ENCODE results near the gene ZNF329. TPM values are rescaled to one million over a fixed set of nuclear protein-coding genes. Genes with fewer than 3 reads are reported as not detected.

The ZNF329 gene
- polyA plus RNA-seq, 3 donors = 0.56 to 1.2 (median 0.65) TPM

DNA sequence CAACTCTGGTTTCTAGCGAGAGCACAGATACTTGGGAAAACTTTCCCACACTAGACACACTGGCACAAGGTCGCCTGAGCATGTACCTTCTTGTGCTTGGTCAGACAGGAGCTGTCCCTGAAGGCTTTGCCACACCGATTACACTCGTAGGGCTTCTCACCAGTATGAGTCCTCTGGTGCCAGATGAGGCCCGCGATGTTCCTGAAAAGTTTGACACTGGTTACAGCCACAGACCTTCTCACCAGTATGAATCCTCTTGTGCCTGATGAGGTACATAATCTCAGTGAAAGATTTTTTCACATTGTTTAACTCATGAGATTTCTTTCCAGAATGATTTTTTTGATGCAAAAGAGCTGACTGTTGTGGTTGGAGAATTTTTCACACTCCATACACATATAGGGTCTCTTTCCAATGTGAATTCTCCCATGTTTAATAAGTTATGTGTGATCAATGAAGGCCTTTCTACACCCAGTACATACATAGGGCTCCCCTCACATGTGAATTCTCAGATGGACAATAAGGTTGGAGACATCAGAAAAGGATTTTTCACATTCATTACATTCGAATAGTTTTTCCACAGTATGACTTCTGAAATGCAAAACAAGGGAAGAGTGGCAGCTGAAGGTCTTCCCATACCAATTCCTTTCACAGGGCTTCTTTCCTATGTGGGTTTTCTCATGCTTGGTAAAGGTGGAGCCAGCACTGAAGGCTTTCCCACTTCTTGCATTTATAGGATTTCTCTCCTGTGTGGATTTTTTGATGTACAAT, 42.6 kb downstream of the ZNF329 start:
- no peaks in the 10 kb centered on the region for H3K79me2 ChIP-seq (ENCODE audit: insufficient read depth, low read length)
- H3K4me3 ChIP-seq (replicated peaks in 1 of 3; ENCODE audit: low read depth in 2 of 3, low read length in 3 of 3) = peak overlapping the region in 1 of 3 experiments; percentile 31
- H3K4me1 ChIP-seq (ENCODE audit: control insufficient read depth in 1 of 2, insufficient read depth in 2 of 2, low read length in 2 of 2) = no peaks in the 10 kb centered on the region
- H3K36me3 ChIP-seq (replicated peaks in 1 of 2; ENCODE audit: control insufficient read depth in 1 of 2, insufficient read depth in 2 of 2, low read length in 2 of 2) = no peaks in the 10 kb centered on the region
- H4K20me1 ChIP-seq (ENCODE audit: insufficient read depth, low read length) = no peaks in the 10 kb centered on the region
- H3K27ac ChIP-seq (ENCODE audit: low read depth in 1 of 2, low read length in 2 of 2) = no peak overlapping the region
- Mint-ChIP-seq H3K27me3 (ENCODE audit: low read depth in 3 of 3) (peaks cover 0 to 1% (median 0%) of the 10 kb centered on the region in 3 donors), H3K4me1 (no peaks in the 10 kb centered on the region), H3K4me3 (no peak overlapping the region), H3K9me3 (peaks cover 36 to 96% (median 92%) of the 10 kb centered on the region in 7 donors), H3K27ac (no peak overlapping the region), H3K36me3 (no peaks in the 10 kb centered on the region)
- H3K9ac ChIP-seq (ENCODE audit: insufficient read depth, low read length, poor library complexity, severe bottlenecking) = no peak overlapping the region
- no peak overlapping the region for H2AFZ ChIP-seq (ENCODE audit: insufficient read depth, low read depth, low read length, poor library complexity, severe bottlenecking)
- WGBS (ENCODE audit: insufficient coverage) = 94% methylated on average over 2 of the region's 7 CpGs
- intact Hi-C loops (cut with micrococcal nuclease) = no loop called here
- no peak for DNase-seq
- H3K9me3 ChIP-seq (replicated peaks in 1 of 2; ENCODE audit: control insufficient read depth in 1 of 2, insufficient read depth in 1 of 2, low read length in 2 of 2) = peaks cover 83 to 96% of the 10 kb centered on the region in 2 donors
- no peaks in the 10 kb centered on the region for H3K27me3 ChIP-seq (ENCODE audit: control insufficient read depth in 2 of 2, insufficient read depth in 2 of 2, low read length in 2 of 2)
- TF ChIP-seq, protein P1, sequence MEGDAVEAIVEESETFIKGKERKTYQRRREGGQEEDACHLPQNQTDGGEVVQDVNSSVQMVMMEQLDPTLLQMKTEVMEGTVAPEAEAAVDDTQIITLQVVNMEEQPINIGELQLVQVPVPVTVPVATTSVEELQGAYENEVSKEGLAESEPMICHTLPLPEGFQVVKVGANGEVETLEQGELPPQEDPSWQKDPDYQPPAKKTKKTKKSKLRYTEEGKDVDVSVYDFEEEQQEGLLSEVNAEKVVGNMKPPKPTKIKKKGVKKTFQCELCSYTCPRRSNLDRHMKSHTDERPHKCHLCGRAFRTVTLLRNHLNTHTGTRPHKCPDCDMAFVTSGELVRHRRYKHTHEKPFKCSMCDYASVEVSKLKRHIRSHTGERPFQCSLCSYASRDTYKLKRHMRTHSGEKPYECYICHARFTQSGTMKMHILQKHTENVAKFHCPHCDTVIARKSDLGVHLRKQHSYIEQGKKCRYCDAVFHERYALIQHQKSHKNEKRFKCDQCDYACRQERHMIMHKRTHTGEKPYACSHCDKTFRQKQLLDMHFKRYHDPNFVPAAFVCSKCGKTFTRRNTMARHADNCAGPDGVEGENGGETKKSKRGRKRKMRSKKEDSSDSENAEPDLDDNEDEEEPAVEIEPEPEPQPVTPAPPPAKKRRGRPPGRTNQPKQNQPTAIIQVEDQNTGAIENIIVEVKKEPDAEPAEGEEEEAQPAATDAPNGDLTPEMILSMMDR (IDR thresholded peaks at IDR 0.05) = no peak
- H3K4me2 ChIP-seq (replicated peaks; ENCODE audit: extremely low read depth, low read length, poor library complexity, severe bottlenecking) = no peak overlapping the region

DNA sequence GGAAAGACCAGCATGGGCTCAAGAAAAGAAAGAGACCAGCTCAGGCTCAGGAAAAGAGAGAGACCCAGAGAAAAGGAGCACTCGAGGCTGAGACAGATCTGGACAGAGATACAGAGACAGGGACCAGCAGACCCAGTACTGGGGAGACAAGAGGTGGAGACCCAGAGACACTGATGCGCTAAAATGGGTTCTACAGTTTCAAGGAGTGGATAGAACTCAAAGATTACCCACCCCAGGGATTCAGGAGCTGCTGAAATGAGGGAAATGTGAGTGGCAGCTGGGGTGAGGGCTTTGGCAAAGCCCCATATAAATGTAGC, 51.9 kb downstream of the ZNF329 start:
- Histone ChIP-seq H3K27ac (ENCODE audit: low read depth in 1 of 2, low read length in 2 of 2) (peak overlapping the region; percentile 84 to 90), H3K27me3 (ENCODE audit: control insufficient read depth in 2 of 2, insufficient read depth in 2 of 2, low read length in 2 of 2) (no peaks in the 10 kb centered on the region), H3K9me3 (replicated peaks in 1 of 2; ENCODE audit: control insufficient read depth in 1 of 2, insufficient read depth in 1 of 2, low read length in 2 of 2) (peaks cover 88 to 89% of the 10 kb centered on the region in 2 donors), H4K20me1 (ENCODE audit: insufficient read depth, low read length) (no peaks in the 10 kb centered on the region), H3K4me1 (ENCODE audit: control insufficient read depth in 1 of 2, insufficient read depth in 2 of 2, low read length in 2 of 2) (peaks cover 12 to 14% of the 10 kb centered on the region in 2 donors), H3K36me3 (replicated peaks in 1 of 2; ENCODE audit: control insufficient read depth in 1 of 2, insufficient read depth in 2 of 2, low read length in 2 of 2) (no peaks in the 10 kb centered on the region), H3K4me3 (replicated peaks in 1 of 3; ENCODE audit: low read depth in 2 of 3, low read length in 3 of 3) (peak overlapping the region; percentile 60 to 79 (median 68)), H2AFZ (ENCODE audit: insufficient read depth, low read depth, low read length, poor library complexity, severe bottlenecking) (peak overlapping the region; percentile 83), H3K4me2 (replicated peaks; ENCODE audit: extremely low read depth, low read length, poor library complexity, severe bottlenecking) (peak overlapping the region; percentile 81), H3K9ac (ENCODE audit: insufficient read depth, low read length, poor library complexity, severe bottlenecking) (peak overlapping the region; percentile 76), H3K79me2 (ENCODE audit: insufficient read depth, low read length) (no peaks in the 10 kb centered on the region)
- peak overlapping the region; percentile 97 to 99 (median 98) for H3K27ac Mint-ChIP-seq
- H3K36me3 Mint-ChIP-seq = peaks cover 0 to 4% of the 10 kb centered on the region in 2 donors
- peaks cover 10% of the 10 kb centered on the region for H3K4me1 Mint-ChIP-seq
- no peak for DNase-seq
- H3K4me3 Mint-ChIP-seq = peak overlapping the region; percentile 79 to 94
- peaks cover 0 to 7% (median 2%) of the 10 kb centered on the region in 3 donors for H3K27me3 Mint-ChIP-seq (ENCODE audit: low read depth in 3 of 3)
- intact Hi-C loops (cut with micrococcal nuclease) = loop anchor here in 1 of 2 donors (2.0 kb wide), 1 partner anchor 52 kb away; the partner anchor contains the start of gene ZNF329
- TF ChIP-seq, protein P1 (IDR thresholded peaks at IDR 0.05) = no peak
- WGBS (ENCODE audit: insufficient coverage) = 0% methylated on average over 1 of the region's 2 CpGs
- H3K9me3 Mint-ChIP-seq = peaks cover 43 to 94% (median 88%) of the 10 kb centered on the region in 7 donors
